Measurements from ENCODE around the gene CABP1. TPM values are rescaled to one million over a fixed set of nuclear protein-coding genes. Genes with fewer than 3 reads are reported as not detected.

CABP1 gene
- total and polyA plus RNA-seq, 2 donors (not counting 3 experiments of a cell fraction or from before 2014, with no cell fraction given), result 0.07 to 0.31 TPM

DNA sequence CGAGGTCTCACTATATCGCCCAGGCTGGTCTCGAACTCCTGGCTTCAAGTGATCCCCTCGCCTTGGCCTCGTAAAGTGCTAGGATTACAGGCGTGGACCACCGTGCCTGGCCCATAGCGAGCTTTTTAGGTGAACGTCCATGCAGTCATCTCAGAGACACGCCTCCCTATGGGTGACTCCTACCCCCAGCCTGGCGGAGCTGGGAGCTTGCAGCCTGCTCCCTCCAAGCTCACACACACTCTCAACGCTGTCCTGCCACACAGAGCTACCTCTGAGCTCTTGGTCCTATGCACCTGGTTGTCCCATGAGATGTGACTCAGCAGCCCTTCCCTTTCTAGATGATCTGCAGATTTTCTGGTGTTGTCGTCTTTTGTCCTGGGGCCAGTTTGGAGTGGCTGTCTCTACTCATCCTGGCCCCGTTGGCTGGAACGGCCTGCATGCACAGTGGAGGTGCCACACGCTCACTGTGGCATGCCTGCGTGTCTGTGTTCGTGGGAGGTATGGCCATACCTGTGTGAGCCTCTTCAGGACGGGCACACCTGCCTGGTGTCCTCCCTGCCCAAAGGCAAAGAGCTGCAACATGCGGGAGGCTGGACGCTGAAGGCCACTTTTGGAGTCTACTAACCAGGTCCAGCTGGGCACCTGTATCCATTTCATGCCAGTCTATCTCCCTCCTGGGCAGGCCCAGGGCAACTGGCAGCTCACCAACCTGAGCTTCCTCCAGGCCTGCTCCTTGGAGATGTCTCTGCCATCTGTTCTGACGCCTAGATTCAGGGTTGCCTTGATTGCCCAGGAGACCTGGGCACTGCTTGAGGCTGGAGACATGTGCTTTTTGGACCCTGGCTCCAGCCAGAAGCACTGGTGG lies 18.1 kb downstream of the CABP1 start:
- no peaks in the 10 kb centered on the region for H3K36me3 ChIP-seq (ENCODE audit: control insufficient read depth in 2 of 2, extremely low read depth in 1 of 2, insufficient read depth in 2 of 2, low read length in 2 of 2)
- H3K79me2 ChIP-seq (ENCODE audit: control insufficient read depth, insufficient read depth, low read length), result no peaks in the 10 kb centered on the region
- no peaks in the 10 kb centered on the region for H3K4me1 ChIP-seq (ENCODE audit: control insufficient read depth, extremely low read depth, insufficient read depth, low read length)
- ChIA-PET CTCF (interaction anchor here (5.3 kb wide), 1 partner anchor 10 kb away, joined by 64 read pairs; no protein-coding TSS in a partner anchor), POLR2A (interaction anchor here (0.5 kb wide), 1 partner anchor 169 kb away, joined by 3 read pairs; no protein-coding TSS in a partner anchor)
- H3K9me1 ChIP-seq (replicated peaks; ENCODE audit: control insufficient read depth, extremely low read depth, insufficient read depth, low read length), result no peaks in the 10 kb centered on the region
- no peak overlapping the region for H3K4me2 ChIP-seq (ENCODE audit: insufficient read depth, low read length)
- no TSS peak for BruUV-seq (replicated peaks)
- no peak overlapping the region for H3K4me3 ChIP-seq (replicated peaks in 1 of 3; ENCODE audit: insufficient read depth in 1 of 3, low read depth in 1 of 3, low read length in 3 of 3)
- DNase-seq (ENCODE audit: low read depth, low spot score) (no peak), FAIRE-seq (no peak)
- no peaks in the 10 kb centered on the region for H4K20me1 ChIP-seq (replicated peaks; ENCODE audit: control insufficient read depth, extremely low read depth, insufficient read depth, low read length)
- no peak for TF ChIP-seq POLR2AphosphoS5 (IDR thresholded peaks at IDR 0.05; ENCODE audit: insufficient read depth, low read depth, low read length)
- TF ChIP-seq GATA2 (IDR thresholded peaks at IDR 0.05; ENCODE audit: insufficient read depth, insufficient read length, low read depth, low read length), result no peak
- H3K27ac ChIP-seq (ENCODE audit: insufficient read depth, low read depth, low read length), result no peak overlapping the region
- H2AFZ ChIP-seq (ENCODE audit: low read depth, low read length), result no peak overlapping the region
- intact Hi-C loops (cut with micrococcal nuclease) (no loop called here), dilution Hi-C loops (cut with MboI; ENCODE audit: extremely low pct_ligation_motif_present, low sequenced_read_pairs) (no loop called here)
- H3K27me3 ChIP-seq (ENCODE audit: control insufficient read depth in 2 of 2, insufficient read depth in 2 of 2, low read length in 2 of 2), result peaks cover 2 to 5% of the 10 kb centered on the region in 2 experiments
- H3K9me3 ChIP-seq (replicated peaks; ENCODE audit: control insufficient read depth, insufficient read depth, low read length), result no peaks in the 10 kb centered on the region
- H3K9ac ChIP-seq (replicated peaks; ENCODE audit: extremely low read depth, insufficient read depth, low read length), result no peak overlapping the region

DNA sequence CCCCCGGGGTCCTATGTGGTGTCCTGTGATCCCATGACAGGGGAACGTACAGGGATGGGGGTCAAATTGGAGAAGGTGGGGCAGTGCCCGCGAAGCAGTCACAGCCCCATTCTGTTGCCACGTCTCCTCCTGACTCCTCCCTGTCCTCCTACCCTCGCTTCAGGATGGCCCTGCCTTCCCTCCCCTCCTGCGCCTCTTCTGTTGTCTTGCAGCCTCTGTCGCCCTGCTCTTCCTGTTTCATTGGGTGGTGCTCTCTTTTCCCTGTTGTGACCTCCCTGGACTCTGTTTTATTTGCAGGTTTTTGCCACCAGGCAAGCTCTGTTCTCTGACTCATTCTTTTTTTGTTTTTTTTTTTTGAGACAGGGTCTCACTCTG lies 18.7 kb downstream of the CABP1 start:
- Histone ChIP-seq H3K4me2 (ENCODE audit: insufficient read depth, low read length) (no peak overlapping the region), H2AFZ (ENCODE audit: low read depth, low read length) (no peak overlapping the region), H3K9me1 (replicated peaks; ENCODE audit: control insufficient read depth, extremely low read depth, insufficient read depth, low read length) (no peaks in the 10 kb centered on the region), H3K36me3 (ENCODE audit: control insufficient read depth in 2 of 2, extremely low read depth in 1 of 2, insufficient read depth in 2 of 2, low read length in 2 of 2) (no peaks in the 10 kb centered on the region), H3K4me3 (replicated peaks in 1 of 3; ENCODE audit: insufficient read depth in 1 of 3, low read depth in 1 of 3, low read length in 3 of 3) (no peak overlapping the region), H3K4me1 (ENCODE audit: control insufficient read depth, extremely low read depth, insufficient read depth, low read length) (no peaks in the 10 kb centered on the region), H3K27me3 (ENCODE audit: control insufficient read depth in 2 of 2, insufficient read depth in 2 of 2, low read length in 2 of 2) (peaks cover 2 to 5% of the 10 kb centered on the region in 2 experiments), H4K20me1 (replicated peaks; ENCODE audit: control insufficient read depth, extremely low read depth, insufficient read depth, low read length) (no peaks in the 10 kb centered on the region), H3K27ac (ENCODE audit: insufficient read depth, low read depth, low read length) (no peak overlapping the region), H3K79me2 (ENCODE audit: control insufficient read depth, insufficient read depth, low read length) (no peaks in the 10 kb centered on the region), H3K9me3 (replicated peaks; ENCODE audit: control insufficient read depth, insufficient read depth, low read length) (no peaks in the 10 kb centered on the region), H3K9ac (replicated peaks; ENCODE audit: extremely low read depth, insufficient read depth, low read length) (no peak overlapping the region)
- intact Hi-C loops (cut with micrococcal nuclease) (no loop called here), dilution Hi-C loops (cut with MboI; ENCODE audit: extremely low pct_ligation_motif_present, low sequenced_read_pairs) (no loop called here)
- BruUV-seq (replicated peaks), result no TSS peak
- no peak for FAIRE-seq
- ChIA-PET CTCF (interaction anchor here (5.3 kb wide), 1 partner anchor 11 kb away, joined by 64 read pairs; no protein-coding TSS in a partner anchor), POLR2A (interaction anchor here (0.5 kb wide), 1 partner anchor 168 kb away, joined by 3 read pairs; no protein-coding TSS in a partner anchor)
- no peak for DNase-seq (ENCODE audit: low read depth, low spot score)
- TF ChIP-seq JUN (IDR thresholded peaks at IDR 0.05; ENCODE audit: borderline replicate concordance, insufficient read depth, insufficient read length, low read depth), result no peak
- no peak for TF ChIP-seq MYC (IDR thresholded peaks at IDR 0.05; ENCODE audit: low read depth, low read length)
- no peak for TF ChIP-seq POLR2A (IDR thresholded peaks at IDR 0.05; ENCODE audit: low read depth, low read length)
- TF ChIP-seq EZH2 (IDR thresholded peaks at IDR 0.05; ENCODE audit: borderline replicate concordance, low read depth, low read length, severe bottlenecking), result no peak
- TF ChIP-seq GATA2 (IDR thresholded peaks at IDR 0.05; ENCODE audit: insufficient read depth, insufficient read length, low read depth, low read length), result no peak
- TF ChIP-seq, protein P1, sequence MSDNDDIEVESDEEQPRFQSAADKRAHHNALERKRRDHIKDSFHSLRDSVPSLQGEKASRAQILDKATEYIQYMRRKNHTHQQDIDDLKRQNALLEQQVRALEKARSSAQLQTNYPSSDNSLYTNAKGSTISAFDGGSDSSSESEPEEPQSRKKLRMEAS (IDR thresholded peaks at IDR 0.05; ENCODE audit: insufficient read depth, insufficient read length), result no peak
- no peak for TF ChIP-seq FOS (IDR thresholded peaks at IDR 0.05; ENCODE audit: borderline replicate concordance, insufficient read depth, low read length)
- TF ChIP-seq, protein P2, sequence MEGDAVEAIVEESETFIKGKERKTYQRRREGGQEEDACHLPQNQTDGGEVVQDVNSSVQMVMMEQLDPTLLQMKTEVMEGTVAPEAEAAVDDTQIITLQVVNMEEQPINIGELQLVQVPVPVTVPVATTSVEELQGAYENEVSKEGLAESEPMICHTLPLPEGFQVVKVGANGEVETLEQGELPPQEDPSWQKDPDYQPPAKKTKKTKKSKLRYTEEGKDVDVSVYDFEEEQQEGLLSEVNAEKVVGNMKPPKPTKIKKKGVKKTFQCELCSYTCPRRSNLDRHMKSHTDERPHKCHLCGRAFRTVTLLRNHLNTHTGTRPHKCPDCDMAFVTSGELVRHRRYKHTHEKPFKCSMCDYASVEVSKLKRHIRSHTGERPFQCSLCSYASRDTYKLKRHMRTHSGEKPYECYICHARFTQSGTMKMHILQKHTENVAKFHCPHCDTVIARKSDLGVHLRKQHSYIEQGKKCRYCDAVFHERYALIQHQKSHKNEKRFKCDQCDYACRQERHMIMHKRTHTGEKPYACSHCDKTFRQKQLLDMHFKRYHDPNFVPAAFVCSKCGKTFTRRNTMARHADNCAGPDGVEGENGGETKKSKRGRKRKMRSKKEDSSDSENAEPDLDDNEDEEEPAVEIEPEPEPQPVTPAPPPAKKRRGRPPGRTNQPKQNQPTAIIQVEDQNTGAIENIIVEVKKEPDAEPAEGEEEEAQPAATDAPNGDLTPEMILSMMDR (IDR thresholded peaks at IDR 0.05; ENCODE audit: extremely low read depth in 1 of 2, insufficient read depth in 1 of 2, low read depth in 1 of 2, low read length in 2 of 2), result no peak
- no peak for TF ChIP-seq POLR2AphosphoS5 (IDR thresholded peaks at IDR 0.05; ENCODE audit: insufficient read depth, low read depth, low read length)

Measured in endothelial cell of umbilical vein (primary cell).